Thyroid gland (tissue), 4 donors: ENCODE measurements around the gene SIRPA. TPM values are rescaled to one million over a fixed set of nuclear protein-coding genes. Genes with fewer than 3 reads are reported as not detected.
"Not testable (repeated sequence)": the region's sequence is repeated elsewhere in the genome, so short reads cannot be mapped to it uniquely, and the experiment has no call there.

Experiments used
- DNase-seq, 2 donors: peaks; one replicate each; pipeline ENCODE4 v3.0.0-alpha.2; 2019
- H3K27ac ChIP-seq, 3 donors: fragments of 200-600 bp; sonication (generic); 1 replicate in 2 of 3; 2 replicates in 1 of 3; pipeline ENCODE4 v1.5.1; 2016 to 2019; ENCODE audit warnings: mild to moderate bottlenecking in 1 of 3, moderate library complexity in 1 of 3
- H3K27me3 ChIP-seq: fragments of 200-600 bp; sonication (generic); one replicate; pipeline ENCODE4 v1.5.1; 2019
- H3K36me3 ChIP-seq, 2 donors: fragments of 200-600 bp; sonication (generic); one replicate each; pipeline ENCODE4 v1.5.1; 2016 to 2019
- H3K4me1 ChIP-seq, 2 donors: fragments of 200-600 bp; sonication (generic); one replicate each; pipeline ENCODE4 v1.5.1; 2017 to 2019
- H3K4me3 ChIP-seq, 3 donors: fragments of 200-600 bp; sonication (generic); replicated peaks in 1 of 3; 1 replicate in 2 of 3; 2 replicates in 1 of 3; pipeline ENCODE4 v1.5.1; 2016; ENCODE audit warnings: mild to moderate bottlenecking in 1 of 3
- H3K9me3 ChIP-seq: fragments of 200-600 bp; sonication (generic); one replicate; pipeline ENCODE4 v1.5.1; 2017
- POLR2A ChIP-seq, 2 donors: fragments of 450-650 bp; IDR thresholded peaks; one replicate each; pipeline ENCODE4 v1.6.1; 2017; ENCODE audit warnings: antibody characterized with exemption in 2 of 2, mild to moderate bottlenecking in 2 of 2, moderate library complexity in 1 of 2
- WGBS, 2 donors: methylation state at CpG; one replicate each; pipeline ENCODE4 v1.1.5; 2017; 5-methylcytosine and 5-hydroxymethylcytosine counted together
- intact Hi-C: fragments of 100-400 bp; cut with DNase I; formaldehyde crosslinking; loops from one replicate; pipeline ENCODE4 v1.15.1; 2023
- total RNA-seq, 4 donors: library from RNA; depleted of rRNA; stranded (reverse); fragments of >200 nt; gene quantifications; one replicate each; pipeline ENCODE4 v1.2.3, GENCODE V29; 2016
- TF ChIP-seq, protein P1 (sequence below), 6 experiments: fragments of 200-600 bp in 3 of 6; fragments of 450-650 bp in 3 of 6; sonication (generic) in 3 of 6; IDR thresholded peaks; one replicate each; pipeline ENCODE4 v1.5.1; 2016 to 2019; ENCODE audit warnings: antibody characterized with exemption in 6 of 6, mild to moderate bottlenecking in 2 of 6, inconsistent platforms in 1 of 6, moderate library complexity in 1 of 6

SIRPA gene
- total RNA-seq, 4 donors from 2014 or later: 14.1 to 35.1 (median 25.4) TPM

DNA sequence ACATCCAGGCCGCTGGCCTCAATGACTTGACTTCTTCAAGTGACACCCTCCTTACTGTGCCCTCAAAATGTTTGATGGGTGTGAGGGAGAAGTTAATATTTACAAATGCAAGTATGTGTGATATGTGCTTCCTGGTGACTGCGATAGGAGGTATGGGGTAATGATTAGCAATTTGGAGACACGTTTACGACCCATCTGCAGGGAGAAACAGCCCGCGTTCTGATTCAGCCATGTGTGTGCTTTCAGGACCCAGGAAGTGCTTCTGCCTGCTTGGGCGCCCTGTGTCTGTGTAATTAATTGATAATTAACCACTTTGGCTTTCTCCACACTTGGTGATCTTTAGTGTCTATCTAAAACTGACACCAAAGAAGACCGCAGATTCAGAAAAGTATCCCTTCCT, 25.0 kb downstream of the SIRPA start:
- Histone ChIP-seq H3K4me3 (no peak overlapping the region), H3K4me1 (no peaks in the 10 kb centered on the region), H3K36me3 (peaks cover 0 to 9% of the 10 kb centered on the region in 2 donors), H3K27me3 (no peaks in the 10 kb centered on the region), H3K27ac (no peak overlapping the region), H3K9me3 (no peaks in the 10 kb centered on the region)
- intact Hi-C loops: no loop called here
- no peak for DNase-seq
- 81 to 87% methylated on average over 8 of the region's 8 CpGs for WGBS, 2 donors
- no peak for TF ChIP-seq POLR2A (IDR thresholded peaks at IDR 0.05)
- TF ChIP-seq, protein P1, sequence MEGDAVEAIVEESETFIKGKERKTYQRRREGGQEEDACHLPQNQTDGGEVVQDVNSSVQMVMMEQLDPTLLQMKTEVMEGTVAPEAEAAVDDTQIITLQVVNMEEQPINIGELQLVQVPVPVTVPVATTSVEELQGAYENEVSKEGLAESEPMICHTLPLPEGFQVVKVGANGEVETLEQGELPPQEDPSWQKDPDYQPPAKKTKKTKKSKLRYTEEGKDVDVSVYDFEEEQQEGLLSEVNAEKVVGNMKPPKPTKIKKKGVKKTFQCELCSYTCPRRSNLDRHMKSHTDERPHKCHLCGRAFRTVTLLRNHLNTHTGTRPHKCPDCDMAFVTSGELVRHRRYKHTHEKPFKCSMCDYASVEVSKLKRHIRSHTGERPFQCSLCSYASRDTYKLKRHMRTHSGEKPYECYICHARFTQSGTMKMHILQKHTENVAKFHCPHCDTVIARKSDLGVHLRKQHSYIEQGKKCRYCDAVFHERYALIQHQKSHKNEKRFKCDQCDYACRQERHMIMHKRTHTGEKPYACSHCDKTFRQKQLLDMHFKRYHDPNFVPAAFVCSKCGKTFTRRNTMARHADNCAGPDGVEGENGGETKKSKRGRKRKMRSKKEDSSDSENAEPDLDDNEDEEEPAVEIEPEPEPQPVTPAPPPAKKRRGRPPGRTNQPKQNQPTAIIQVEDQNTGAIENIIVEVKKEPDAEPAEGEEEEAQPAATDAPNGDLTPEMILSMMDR (IDR thresholded peaks at IDR 0.05): no peak

DNA sequence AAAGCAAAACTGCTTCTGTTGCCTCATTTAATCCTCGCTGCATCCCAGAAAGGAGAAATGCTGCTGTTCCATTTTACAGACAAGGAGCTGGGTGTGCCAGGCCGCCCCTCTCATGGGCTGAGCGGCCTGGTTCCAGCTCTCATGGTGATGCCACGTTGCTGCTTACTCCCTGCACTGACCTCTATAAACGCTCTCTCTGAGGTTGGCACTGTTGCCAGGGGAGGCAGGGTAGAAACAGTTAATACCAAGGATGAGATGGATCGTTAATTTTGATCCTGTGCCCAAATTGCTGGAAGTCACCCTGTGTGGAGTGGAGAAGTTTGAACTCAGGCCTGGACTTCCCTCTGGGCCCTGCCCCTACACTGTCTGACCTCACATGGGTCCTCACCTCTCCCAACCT, 25.6 kb downstream of the SIRPA start:
- 75 to 76% methylated on average over 6 of the region's 6 CpGs for WGBS, 2 donors

DNA sequence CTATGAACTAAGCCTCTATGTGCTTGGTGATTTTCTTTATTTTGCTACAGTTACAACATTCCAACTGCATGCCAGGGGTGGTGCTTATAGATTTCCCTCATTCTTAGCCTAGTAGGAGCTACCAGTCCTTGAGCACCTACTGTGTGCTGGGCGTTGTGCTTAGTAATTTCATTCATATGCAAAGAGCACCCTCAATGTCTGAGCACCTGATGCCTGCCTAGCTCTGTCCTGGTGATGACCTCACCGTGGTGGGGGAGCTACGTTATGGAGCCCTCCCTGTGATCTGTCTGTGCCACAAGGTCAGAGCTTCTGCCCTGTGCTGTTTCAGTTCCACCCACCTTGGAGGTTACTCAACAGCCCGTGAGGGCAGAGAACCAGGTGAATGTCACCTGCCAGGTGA, 26.8 kb downstream of the SIRPA start:
- H3K36me3 ChIP-seq, DNase-seq, H3K27me3 ChIP-seq, intact Hi-C loops, H3K27ac ChIP-seq, H3K4me3 ChIP-seq, H3K9me3 ChIP-seq, H3K4me1 ChIP-seq: not testable (repeated sequence)
- 82 to 87% methylated on average over 3 to 4 of the region's 4 CpGs for WGBS, 2 donors

More for the DNA sequence above, 25.6 kb downstream of the SIRPA start:
- Histone ChIP-seq H3K36me3 (peaks cover 0 to 4% of the 10 kb centered on the region in 2 donors), H3K9me3 (no peaks in the 10 kb centered on the region), H3K4me1 (no peaks in the 10 kb centered on the region), H3K27me3 (no peaks in the 10 kb centered on the region), H3K27ac (no peak overlapping the region), H3K4me3 (no peak overlapping the region)
- DNase-seq: no peak
- no peak for TF ChIP-seq POLR2A (IDR thresholded peaks at IDR 0.05)
- TF ChIP-seq, protein P1 (IDR thresholded peaks at IDR 0.05): no peak
- intact Hi-C loops: no loop called here

DNA sequence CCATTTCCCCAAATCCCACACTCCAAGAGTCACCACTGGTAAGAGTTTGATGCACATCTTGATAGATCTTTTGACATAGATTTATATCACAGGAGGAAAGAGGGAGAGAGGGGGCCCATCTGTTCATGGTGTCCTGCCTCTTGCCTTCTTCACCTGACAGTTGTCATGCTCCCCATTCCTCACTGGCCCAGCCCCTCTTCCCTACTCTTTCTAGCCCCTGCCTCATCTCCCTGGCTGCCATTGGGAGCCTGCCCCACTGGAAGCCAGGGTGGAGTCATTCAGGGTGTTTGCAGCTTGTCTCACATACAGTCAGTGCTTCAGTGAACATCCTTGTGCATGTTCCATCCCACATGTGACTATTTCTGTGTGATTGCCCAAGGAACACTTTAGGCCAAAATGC, 27.6 kb downstream of the SIRPA start:
- Histone ChIP-seq H3K36me3 (no peaks in the 10 kb centered on the region), H3K9me3 (no peaks in the 10 kb centered on the region), H3K4me3 (no peak overlapping the region), H3K27ac (no peak overlapping the region), H3K27me3 (no peaks in the 10 kb centered on the region), H3K4me1 (no peaks in the 10 kb centered on the region)
- no peak for DNase-seq
- TF ChIP-seq, protein P1 (IDR thresholded peaks at IDR 0.05): no peak
- no peak for TF ChIP-seq POLR2A (IDR thresholded peaks at IDR 0.05)
- intact Hi-C loops: no loop called here

DNA sequence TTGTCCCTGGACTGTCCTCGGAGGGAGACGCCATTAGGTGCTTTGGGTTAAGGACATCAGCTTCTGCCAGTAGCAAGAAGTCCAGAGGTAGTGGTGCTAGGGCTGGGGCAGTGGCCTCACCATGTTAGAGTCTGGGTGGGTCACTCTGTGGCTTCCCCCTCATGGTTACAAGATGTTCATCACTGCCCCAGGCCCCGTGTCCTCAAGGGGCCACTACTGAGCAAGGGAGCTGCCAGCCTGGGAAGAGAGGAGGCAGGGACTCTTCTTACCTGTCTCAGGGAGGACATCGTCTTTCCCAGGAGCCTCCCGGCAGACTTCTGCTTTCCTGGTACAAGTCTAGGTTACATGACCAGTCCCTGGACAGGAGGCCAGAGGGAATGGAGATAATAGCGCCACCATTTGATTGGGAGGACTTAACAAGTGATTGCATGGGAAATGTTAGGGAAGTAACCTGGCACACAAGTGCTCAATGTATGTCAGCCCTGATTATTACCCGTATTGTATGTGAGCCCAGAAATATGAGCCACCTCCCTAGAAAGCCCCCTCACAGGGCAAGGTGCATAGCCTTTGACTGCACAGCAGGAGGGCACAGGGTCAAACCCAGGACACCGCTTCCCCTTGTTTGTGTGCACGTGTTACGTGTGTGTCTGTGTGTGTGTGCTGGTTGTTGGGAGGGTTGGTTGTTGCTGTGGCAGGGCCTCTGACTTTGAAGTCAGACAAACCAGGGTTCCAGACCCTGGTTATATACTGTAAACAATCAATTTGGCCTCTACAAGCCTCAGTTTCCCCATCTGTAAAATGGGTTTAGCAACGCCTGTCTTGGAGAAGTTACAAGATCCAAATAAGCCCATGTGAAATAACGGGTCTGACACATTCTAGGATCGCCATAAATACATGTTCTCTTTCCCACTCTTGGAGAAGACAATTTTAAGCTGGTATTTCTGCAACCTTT, 30.0 kb downstream of the SIRPA start:
- no peaks in the 10 kb centered on the region for H3K27me3 ChIP-seq
- no peak for DNase-seq
- H3K4me1 ChIP-seq: no peaks in the 10 kb centered on the region
- 94 to 95% methylated on average over 11 to 13 of the region's 13 CpGs for WGBS, 2 donors
- no peaks in the 10 kb centered on the region for H3K9me3 ChIP-seq
- intact Hi-C loops: no loop called here
- no peak for TF ChIP-seq POLR2A (IDR thresholded peaks at IDR 0.05)
- TF ChIP-seq, protein P1 (IDR thresholded peaks at IDR 0.05): no peak
- no peak overlapping the region for H3K4me3 ChIP-seq
- no peaks in the 10 kb centered on the region for H3K36me3 ChIP-seq
- H3K27ac ChIP-seq: no peak overlapping the region
